SK-N-SH treated with all-trans-retinoic acid at 6 μM for 48 hours (cell line): Measurements from ENCODE around the gene RBM47.

Experiments used
- ARNTL ChIP-seq: fragments of 450-650 bp; formaldehyde crosslinking; IDR thresholded peaks from 2 replicates; pipeline ENCODE4 v1.5.0; 2020; ENCODE audit warnings: low read depth, mild to moderate bottlenecking, moderate library complexity, borderline replicate concordance
- POU6F1 ChIP-seq: fragments of 250-450 bp; sonication (Bioruptor Pico); IDR thresholded peaks from 2 replicates; pipeline ENCODE4 v1.8.0; 2021; ENCODE audit warnings: low read depth, mild to moderate bottlenecking, moderate library complexity, borderline replicate concordance
- RARB ChIP-seq: fragments of 250-450 bp; sonication (Bioruptor Pico); IDR thresholded peaks from 2 replicates; pipeline ENCODE4 v1.8.0; 2021; ENCODE audit warnings: mild to moderate bottlenecking, moderate library complexity
- TOX ChIP-seq: fragments of 250-450 bp; sonication (Bioruptor Pico); IDR thresholded peaks from 2 replicates; pipeline ENCODE4 v1.8.0; 2021; ENCODE audit warnings: mild to moderate bottlenecking, moderate library complexity, borderline replicate concordance
- ZFP3 ChIP-seq: fragments of 250-450 bp; sonication (Bioruptor Pico); IDR thresholded peaks from 2 replicates; pipeline ENCODE4 v1.5.0; 2020; ENCODE audit warnings: mild to moderate bottlenecking, moderate library complexity
- ZFP30 ChIP-seq: fragments of 450-650 bp; formaldehyde crosslinking; IDR thresholded peaks from 2 replicates; pipeline ENCODE4 v1.5.0; 2022; ENCODE audit warnings: mild to moderate bottlenecking, moderate library complexity
- ZNF565 ChIP-seq: fragments of 450-650 bp; formaldehyde crosslinking; conservative IDR thresholded peaks from 2 replicates; pipeline ENCODE4 v1.5.0; 2020; ENCODE audit warnings: low read depth, mild to moderate bottlenecking, moderate library complexity

- TF ChIP-seq POU6F1 (CRISPR knock-in tag): no peak
- TF ChIP-seq TOX: no peak
- TF ChIP-seq ZFP3 (CRISPR knock-in tag): no peak
- no peak for TF ChIP-seq ARNTL (CRISPR knock-in tag)
- no peak for TF ChIP-seq RARB
- no peak for TF ChIP-seq ZFP30 (CRISPR knock-in tag)
- TF ChIP-seq ZNF565 (CRISPR knock-in tag): no peak
Observed at GRCh38 chr4:40599431-40599830, 30.2 kb downstream of the RBM47 start.
